Tibial nerve (tissue), 4 donors: ENCODE results near the gene TMEM143.

ENCODE experiments used
- CTCF ChIP-seq, 5 experiments: fragments of 200-600 bp in 3 of 5; fragments of 450-650 bp in 2 of 5; sonication (generic) in 3 of 5; IDR thresholded peaks; one replicate each; pipeline ENCODE4 v1.5.1; 2016 to 2019; ENCODE audit warnings: antibody characterized with exemption in 5 of 5, mild to moderate bottlenecking in 3 of 5, moderate library complexity in 2 of 5
- EP300 ChIP-seq, 2 donors: sonication (generic); formaldehyde crosslinking; IDR thresholded peaks; one replicate each; pipeline ENCODE4 v1.6.1; 2017; ENCODE audit warnings: antibody characterized with exemption in 2 of 2, mild to moderate bottlenecking in 1 of 2
- POLR2A ChIP-seq, 2 donors: fragments of 450-650 bp; IDR thresholded peaks; one replicate each; pipeline ENCODE4 v1.6.1; 2017; ENCODE audit warnings: antibody characterized with exemption in 2 of 2, mild to moderate bottlenecking in 2 of 2, moderate library complexity in 2 of 2

- TF ChIP-seq POLR2A (IDR thresholded peaks at IDR 0.05) (no peak), CTCF (IDR thresholded peaks at IDR 0.05) (no peak), EP300 (IDR thresholded peaks at IDR 0.05) (no peak)
Observed at GRCh38 chr19:48301886-48302599, 61.7 kb downstream of the TMEM143 start.
